Mammary epithelial cell (primary cell): ENCODE data around the gene RUFY4.

Source experiments
- EZH2 ChIP-seq: IDR thresholded peaks from 2 replicates; pipeline ENCODE4 v1.6.1; 2012; ENCODE audit warnings: low read length, inconsistent platforms, borderline replicate concordance
- TF ChIP-seq, protein P1 (sequence below), 2 donors: IDR thresholded peaks in 1 of 2; conservative IDR thresholded peaks in 1 of 2; 2 replicates each; pipeline ENCODE4 v1.5.1; 2011 to 2012; ENCODE audit warnings: inconsistent platforms in 2 of 2, low read length in 2 of 2, mild to moderate bottlenecking in 2 of 2, control low read depth in 1 of 2, low read depth in 1 of 2; ENCODE audit not compliant: insufficient read depth in 1 of 2; ENCODE audit errors: extremely low read depth in 1 of 2

DNA sequence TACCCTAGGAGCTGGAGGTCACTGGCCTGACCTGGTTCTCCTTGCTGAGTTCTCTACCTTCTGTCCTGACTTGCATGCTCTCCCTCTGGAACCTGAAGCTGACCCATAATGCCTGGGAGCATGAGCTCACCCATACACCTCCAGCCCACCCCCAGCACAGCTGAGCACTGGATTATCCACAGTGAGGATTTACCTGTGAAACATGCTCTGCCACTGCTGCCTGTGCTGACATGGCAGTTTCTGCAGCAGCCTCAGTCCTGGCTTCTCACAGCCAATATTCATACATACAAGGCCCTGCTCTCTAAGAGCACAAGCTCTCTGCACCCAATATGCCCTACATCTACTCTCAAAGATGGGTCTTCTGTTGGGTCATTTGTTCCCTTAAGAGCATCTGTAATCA, 61.8 kb downstream of the RUFY4 start:
- TF ChIP-seq EZH2: no peak
- TF ChIP-seq, protein P1, sequence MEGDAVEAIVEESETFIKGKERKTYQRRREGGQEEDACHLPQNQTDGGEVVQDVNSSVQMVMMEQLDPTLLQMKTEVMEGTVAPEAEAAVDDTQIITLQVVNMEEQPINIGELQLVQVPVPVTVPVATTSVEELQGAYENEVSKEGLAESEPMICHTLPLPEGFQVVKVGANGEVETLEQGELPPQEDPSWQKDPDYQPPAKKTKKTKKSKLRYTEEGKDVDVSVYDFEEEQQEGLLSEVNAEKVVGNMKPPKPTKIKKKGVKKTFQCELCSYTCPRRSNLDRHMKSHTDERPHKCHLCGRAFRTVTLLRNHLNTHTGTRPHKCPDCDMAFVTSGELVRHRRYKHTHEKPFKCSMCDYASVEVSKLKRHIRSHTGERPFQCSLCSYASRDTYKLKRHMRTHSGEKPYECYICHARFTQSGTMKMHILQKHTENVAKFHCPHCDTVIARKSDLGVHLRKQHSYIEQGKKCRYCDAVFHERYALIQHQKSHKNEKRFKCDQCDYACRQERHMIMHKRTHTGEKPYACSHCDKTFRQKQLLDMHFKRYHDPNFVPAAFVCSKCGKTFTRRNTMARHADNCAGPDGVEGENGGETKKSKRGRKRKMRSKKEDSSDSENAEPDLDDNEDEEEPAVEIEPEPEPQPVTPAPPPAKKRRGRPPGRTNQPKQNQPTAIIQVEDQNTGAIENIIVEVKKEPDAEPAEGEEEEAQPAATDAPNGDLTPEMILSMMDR (conservative IDR thresholded peaks at IDR 0.05 in 1 of 2, IDR thresholded peaks at IDR 0.05 in 1 of 2; ENCODE audit: extremely low read depth in 1 of 2, insufficient read depth in 1 of 2, low read depth in 1 of 2, low read length in 2 of 2): no peak
